H9 (cell line): ENCODE measurements around the gene ACTR10. TPM values are rescaled to one million over a fixed set of nuclear protein-coding genes. Genes with fewer than 3 reads are reported as not detected.

Source experiments
- DNase-seq: peaks from one replicate; pipeline ENCODE4 v3.0.0-alpha.2; 2017
- H2AFZ ChIP-seq: one replicate; pipeline ENCODE4 v1.6.1; 2013; ENCODE audit warnings: mild to moderate bottlenecking, low read length, control low read depth, moderate library complexity
- H2AK5ac ChIP-seq: 2 replicates; pipeline ENCODE4 v1.6.1; 2013; ENCODE audit warnings: low read length, control low read depth, mixed read lengths; ENCODE audit not compliant: insufficient read length
- H2BK120ac ChIP-seq: one replicate; pipeline ENCODE4 v1.6.1; 2013; ENCODE audit warnings: low read depth, mild to moderate bottlenecking, low read length, control low read depth, inconsistent platforms; ENCODE audit not compliant: poor library complexity, severe bottlenecking
- H2BK12ac ChIP-seq: 2 replicates; pipeline ENCODE4 v1.6.1; 2013; ENCODE audit warnings: low read length, control low read depth, mixed read lengths, low read depth; ENCODE audit not compliant: insufficient read length
- H2BK15ac ChIP-seq: 2 replicates; pipeline ENCODE4 v1.6.1; 2013; ENCODE audit warnings: low read depth, low read length, control low read depth
- H2BK20ac ChIP-seq: one replicate; pipeline ENCODE4 v1.6.1; 2013; ENCODE audit warnings: low read depth, mild to moderate bottlenecking, low read length, control low read depth, inconsistent platforms; ENCODE audit not compliant: poor library complexity, severe bottlenecking
- H2BK5ac ChIP-seq: 2 replicates; pipeline ENCODE4 v1.6.1; 2013; ENCODE audit warnings: low read length, control low read depth, mixed read lengths; ENCODE audit not compliant: insufficient read length
- H3K14ac ChIP-seq: 2 replicates; pipeline ENCODE4 v1.6.1; 2013; ENCODE audit warnings: low read length, control low read depth; ENCODE audit not compliant: insufficient read depth
- H3K18ac ChIP-seq: 2 replicates; pipeline ENCODE4 v1.6.1; 2013; ENCODE audit warnings: low read depth, mild to moderate bottlenecking, mixed read lengths, low read length, control low read depth; ENCODE audit not compliant: insufficient read length
- H3K23ac ChIP-seq: 2 replicates; pipeline ENCODE4 v1.6.1; 2013; ENCODE audit warnings: low read length, control low read depth, mixed read lengths, low read depth; ENCODE audit not compliant: insufficient read length
- H3K23me2 ChIP-seq: 2 replicates; pipeline ENCODE4 v1.6.1; 2013; ENCODE audit warnings: low read depth, mild to moderate bottlenecking, mixed read lengths, low read length, control low read depth; ENCODE audit not compliant: insufficient read length, poor library complexity, severe bottlenecking
- H3K27ac ChIP-seq: 2 replicates; pipeline ENCODE4 v1.5.1; 2013; ENCODE audit warnings: low read length, control low read depth, mixed read lengths, low read depth; ENCODE audit not compliant: insufficient read length
- H3K27me3 ChIP-seq: 2 replicates; pipeline ENCODE4 v1.6.1; 2013; ENCODE audit warnings: low read length, control low read depth, inconsistent platforms; ENCODE audit not compliant: insufficient read depth
- H3K4ac ChIP-seq: 2 replicates; pipeline ENCODE4 v1.6.1; 2013; ENCODE audit warnings: low read depth, mild to moderate bottlenecking, control low read depth, inconsistent platforms, low read length, moderate library complexity
- H3K4me1 ChIP-seq: 2 replicates; pipeline ENCODE4 v1.6.1; 2013; ENCODE audit warnings: low read length, control low read depth, inconsistent platforms; ENCODE audit not compliant: insufficient read depth
- H3K4me2 ChIP-seq: 2 replicates; pipeline ENCODE4 v1.6.1; 2013; ENCODE audit warnings: low read length, control low read depth, mixed read lengths; ENCODE audit not compliant: insufficient read length, insufficient read depth
- H3K56ac ChIP-seq: 2 replicates; pipeline ENCODE4 v1.6.1; 2013; ENCODE audit warnings: low read depth, mild to moderate bottlenecking, mixed read lengths, low read length, control low read depth; ENCODE audit not compliant: insufficient read length
- H3K79me1 ChIP-seq: 2 replicates; pipeline ENCODE4 v1.6.1; 2013; ENCODE audit warnings: low read depth, mild to moderate bottlenecking, moderate library complexity, low read length, control low read depth, inconsistent platforms; ENCODE audit not compliant: insufficient read depth, poor library complexity, severe bottlenecking
- H3K79me2 ChIP-seq: 2 replicates; pipeline ENCODE4 v1.6.1; 2013; ENCODE audit warnings: low read length, control low read depth, inconsistent platforms; ENCODE audit not compliant: insufficient read depth
- H3K9ac ChIP-seq: 2 replicates; pipeline ENCODE4 v1.6.1; 2013; ENCODE audit warnings: low read length, control low read depth, mixed read lengths; ENCODE audit not compliant: insufficient read length; ENCODE audit errors: extremely low read depth
- H3K9me3 ChIP-seq: one replicate; pipeline ENCODE4 v1.6.1; 2013; ENCODE audit warnings: low read depth, low read length, inconsistent platforms; ENCODE audit not compliant: control insufficient read depth
- H3T11ph ChIP-seq: one replicate; pipeline ENCODE4 v1.6.1; 2013; ENCODE audit warnings: mild to moderate bottlenecking, low read length, control low read depth, inconsistent platforms
- H4K20me1 ChIP-seq: one replicate; pipeline ENCODE4 v1.6.1; 2013; ENCODE audit not compliant: control insufficient read depth, insufficient read length, insufficient read depth
- H4K5ac ChIP-seq: 2 replicates; pipeline ENCODE4 v1.6.1; 2013; ENCODE audit warnings: low read depth, mild to moderate bottlenecking, mixed read lengths, low read length, control low read depth; ENCODE audit not compliant: insufficient read length
- H4K8ac ChIP-seq: replicated peaks from 2 replicates; pipeline ENCODE4 v1.6.1; 2013; ENCODE audit warnings: low read length, control low read depth, mixed read lengths, low read depth; ENCODE audit not compliant: insufficient read length
- H4K91ac ChIP-seq: 2 replicates; pipeline ENCODE4 v1.6.1; 2013; ENCODE audit warnings: low read depth, mild to moderate bottlenecking, moderate library complexity, mixed read lengths, low read length, control low read depth; ENCODE audit not compliant: insufficient read length
- H3K27ac Mint-ChIP-seq, 3 experiments: 2 replicates in 2 of 3; 3 replicates in 1 of 3; pipeline ENCODE4 v1.8.0; 2020 to 2021; ENCODE audit warnings: mixed read lengths in 3 of 3, mild to moderate bottlenecking in 1 of 3, moderate library complexity in 1 of 3
- H3K27me3 Mint-ChIP-seq: 2 replicates; pipeline ENCODE4 v1.8.0; 2021; ENCODE audit warnings: low read depth, mild to moderate bottlenecking, moderate library complexity, mixed read lengths
- H3K36me3 Mint-ChIP-seq, 3 experiments: 2 replicates in 2 of 3; 3 replicates in 1 of 3; pipeline ENCODE4 v1.8.0; 2020 to 2021; ENCODE audit warnings: low read depth in 3 of 3, mixed read lengths in 3 of 3; ENCODE audit not compliant: insufficient read depth in 1 of 3
- H3K4me1 Mint-ChIP-seq, 2 experiments: 2 replicates each; pipeline ENCODE4 v1.8.0; 2020; ENCODE audit warnings: mixed read lengths in 2 of 2
- H3K4me3 Mint-ChIP-seq, 2 experiments: 2 replicates in 1 of 2; 3 replicates in 1 of 2; pipeline ENCODE4 v1.8.0; 2020 to 2021; ENCODE audit warnings: mild to moderate bottlenecking in 2 of 2, mixed read lengths in 2 of 2, moderate library complexity in 1 of 2
- H3K9me3 Mint-ChIP-seq, 2 experiments: 2 replicates in 1 of 2; 3 replicates in 1 of 2; pipeline ENCODE4 v1.8.0; 2020; ENCODE audit warnings: mild to moderate bottlenecking in 2 of 2, mixed read lengths in 2 of 2, moderate library complexity in 1 of 2
- total RNA-seq: library from RNA; stranded (reverse); gene quantifications from 2 replicates; pipeline ENCODE4 v1.2.1, GENCODE V29; 2021
- TF ChIP-seq, protein P1 (sequence below): fragments of 200-600 bp; sonication (generic); conservative IDR thresholded peaks from 3 replicates; pipeline ENCODE4 v1.8.0; 2021; ENCODE audit warnings: antibody characterized with exemption, mild to moderate bottlenecking

The ACTR10 gene
- total RNA-seq, 1 experiment from 2014 or later, result 41.0 TPM

- Histone ChIP-seq H2BK15ac (no peak overlapping the region), H3K27me3 (no peaks in the 10 kb centered on the region), H3K4me2 (no peak overlapping the region), H2BK12ac (no peak overlapping the region), H4K8ac (no peak overlapping the region), H3K4me1 (no peaks in the 10 kb centered on the region), H3K23me2 (no peaks in the 10 kb centered on the region), H3K27ac (no peak overlapping the region), H3K9me3 (no peaks in the 10 kb centered on the region), H2AFZ (no peak overlapping the region), H2AK5ac (no peak overlapping the region), H3K18ac (no peak overlapping the region), H3K14ac (no peak overlapping the region), H3T11ph (no peak overlapping the region), H4K91ac (no peak overlapping the region), H4K5ac (no peak overlapping the region), H3K4ac (no peak overlapping the region), H3K23ac (no peak overlapping the region), H2BK5ac (no peak overlapping the region), H3K79me2 (no peaks in the 10 kb centered on the region), H2BK20ac (no peak overlapping the region), H3K79me1 (no peaks in the 10 kb centered on the region), H3K56ac (no peak overlapping the region), H3K9ac (no peak overlapping the region), H2BK120ac (no peak overlapping the region), H4K20me1 (no peaks in the 10 kb centered on the region)
- no peaks in the 10 kb centered on the region for H3K27me3 Mint-ChIP-seq
- no peaks in the 10 kb centered on the region; a peak in 1 of 5 replicates for H3K9me3 Mint-ChIP-seq
- TF ChIP-seq, protein P1, sequence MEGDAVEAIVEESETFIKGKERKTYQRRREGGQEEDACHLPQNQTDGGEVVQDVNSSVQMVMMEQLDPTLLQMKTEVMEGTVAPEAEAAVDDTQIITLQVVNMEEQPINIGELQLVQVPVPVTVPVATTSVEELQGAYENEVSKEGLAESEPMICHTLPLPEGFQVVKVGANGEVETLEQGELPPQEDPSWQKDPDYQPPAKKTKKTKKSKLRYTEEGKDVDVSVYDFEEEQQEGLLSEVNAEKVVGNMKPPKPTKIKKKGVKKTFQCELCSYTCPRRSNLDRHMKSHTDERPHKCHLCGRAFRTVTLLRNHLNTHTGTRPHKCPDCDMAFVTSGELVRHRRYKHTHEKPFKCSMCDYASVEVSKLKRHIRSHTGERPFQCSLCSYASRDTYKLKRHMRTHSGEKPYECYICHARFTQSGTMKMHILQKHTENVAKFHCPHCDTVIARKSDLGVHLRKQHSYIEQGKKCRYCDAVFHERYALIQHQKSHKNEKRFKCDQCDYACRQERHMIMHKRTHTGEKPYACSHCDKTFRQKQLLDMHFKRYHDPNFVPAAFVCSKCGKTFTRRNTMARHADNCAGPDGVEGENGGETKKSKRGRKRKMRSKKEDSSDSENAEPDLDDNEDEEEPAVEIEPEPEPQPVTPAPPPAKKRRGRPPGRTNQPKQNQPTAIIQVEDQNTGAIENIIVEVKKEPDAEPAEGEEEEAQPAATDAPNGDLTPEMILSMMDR, result no peak
- no peak overlapping the region for H3K4me3 Mint-ChIP-seq
- H3K4me1 Mint-ChIP-seq, result no peaks in the 10 kb centered on the region
- H3K36me3 Mint-ChIP-seq, result peaks cover 7 to 46% (median 34%) of the 10 kb centered on the region in 3 experiments; a peak in 6 of 7 replicates
- H3K27ac Mint-ChIP-seq, result no peak overlapping the region
- DNase-seq, result no peak
Measured at GRCh38 chr14:58213176-58213575, 13.2 kb downstream of the ACTR10 start.
